ENCODE results near the gene MALAT1. TPM values are rescaled to one million over a fixed set of nuclear protein-coding genes. Genes with fewer than 3 reads are reported as not detected.

Gene MALAT1
- total RNA-seq, 2 experiments from 2014 or later = 2,463 to 2,829 TPM

- no peak overlapping the region for H3K4me3 Mint-ChIP-seq
- peaks cover 64% of the 10 kb centered on the region for H3K4me1 Mint-ChIP-seq
These were observed 9.0 kb upstream of the MALAT1 start for GRCh38 chr11:65489706-65490320.

GRCh38 chr11:65491163-65491465, 7.7 kb upstream of the MALAT1 start:
- no peaks in the 10 kb centered on the region for H3K27me3 Mint-ChIP-seq
- H3K4me1 Mint-ChIP-seq = peaks cover 65% of the 10 kb centered on the region
- no peak overlapping the region for H3K4me3 Mint-ChIP-seq
- no peak for DNase-seq
- no peak overlapping the region for H3K27ac Mint-ChIP-seq
- no peaks in the 10 kb centered on the region for H3K36me3 Mint-ChIP-seq
- no peaks in the 10 kb centered on the region for H3K9me3 Mint-ChIP-seq

More at GRCh38 chr11:65489706-65490320, 9.0 kb upstream of the MALAT1 start:
- no peaks in the 10 kb centered on the region for H3K27me3 Mint-ChIP-seq
- H3K36me3 Mint-ChIP-seq = no peaks in the 10 kb centered on the region
- no peaks in the 10 kb centered on the region for H3K9me3 Mint-ChIP-seq
- no peak for DNase-seq
- no peak overlapping the region for H3K27ac Mint-ChIP-seq

GRCh38 chr11:65491614-65492386, 7.0 kb upstream of the MALAT1 start:
- no peak for DNase-seq
- H3K4me1 Mint-ChIP-seq = peaks cover 70% of the 10 kb centered on the region

GRCh38 chr11:65492387-65492636, 6.5 kb upstream of the MALAT1 start:
- no peaks in the 10 kb centered on the region for H3K36me3 Mint-ChIP-seq
- no peaks in the 10 kb centered on the region for H3K9me3 Mint-ChIP-seq
- H3K4me1 Mint-ChIP-seq = peaks cover 69% of the 10 kb centered on the region
- peak overlapping the region; percentile 74 for H3K27ac Mint-ChIP-seq
- DNase-seq = no peak
- no peaks in the 10 kb centered on the region for H3K27me3 Mint-ChIP-seq
- H3K4me3 Mint-ChIP-seq = no peak overlapping the region

More at GRCh38 chr11:65491614-65492386, 7.0 kb upstream of the MALAT1 start:
- H3K27me3 Mint-ChIP-seq = no peaks in the 10 kb centered on the region
- H3K27ac Mint-ChIP-seq = no peak overlapping the region
- no peaks in the 10 kb centered on the region for H3K9me3 Mint-ChIP-seq
- no peaks in the 10 kb centered on the region for H3K36me3 Mint-ChIP-seq
- H3K4me3 Mint-ChIP-seq = no peak overlapping the region

GRCh38 chr11:65492637-65493366, 6.0 kb upstream of the MALAT1 start:
- Mint-ChIP-seq H3K27ac (peak overlapping the region; percentile 82), H3K4me1 (peaks cover 64% of the 10 kb centered on the region), H3K9me3 (no peaks in the 10 kb centered on the region), H3K36me3 (no peaks in the 10 kb centered on the region), H3K4me3 (no peak overlapping the region), H3K27me3 (no peaks in the 10 kb centered on the region)
- DNase-seq = no peak

GRCh38 chr11:65493367-65494176, 5.3 kb upstream of the MALAT1 start:
- Mint-ChIP-seq H3K4me3 (no peak overlapping the region), H3K27ac (peak overlapping the region; percentile 82), H3K9me3 (no peaks in the 10 kb centered on the region), H3K27me3 (no peaks in the 10 kb centered on the region), H3K4me1 (peaks cover 57% of the 10 kb centered on the region), H3K36me3 (no peaks in the 10 kb centered on the region)
- DNase-seq = no peak

- Mint-ChIP-seq H3K9me3 (no peaks in the 10 kb centered on the region), H3K4me1 (peaks cover 46% of the 10 kb centered on the region), H3K36me3 (no peaks in the 10 kb centered on the region), H3K27me3 (peaks cover 1% of the 10 kb centered on the region), H3K4me3 (no peak overlapping the region), H3K27ac (no peak overlapping the region)
- no peak for DNase-seq
These were observed 2.3 kb upstream of the MALAT1 start for GRCh38 chr11:65496304-65497140.

- peak; percentile 100 for DNase-seq
- no peak overlapping the region for H3K4me3 Mint-ChIP-seq
- no peaks in the 10 kb centered on the region for H3K36me3 Mint-ChIP-seq
- peaks cover 40% of the 10 kb centered on the region for H3K4me1 Mint-ChIP-seq
- H3K27me3 Mint-ChIP-seq = peaks cover 8% of the 10 kb centered on the region
- no peak overlapping the region for H3K27ac Mint-ChIP-seq
- no peaks in the 10 kb centered on the region for H3K9me3 Mint-ChIP-seq
These were observed 1.5 kb upstream of the MALAT1 start for GRCh38 chr11:65497141-65498041.

- Mint-ChIP-seq H3K4me3 (no peak overlapping the region), H3K27ac (no peak overlapping the region), H3K36me3 (no peaks in the 10 kb centered on the region), H3K27me3 (peaks cover 8% of the 10 kb centered on the region), H3K9me3 (no peaks in the 10 kb centered on the region), H3K4me1 (peaks cover 36% of the 10 kb centered on the region)
- peak; percentile 64 for DNase-seq
These were observed 661 bp upstream of the MALAT1 start for GRCh38 chr11:65498042-65498726.

GRCh38 chr11:65498727-65498976, 193 bp upstream of the MALAT1 start:
- Mint-ChIP-seq H3K4me3 (no peak overlapping the region), H3K27ac (no peak overlapping the region), H3K4me1 (peaks cover 34% of the 10 kb centered on the region), H3K27me3 (peaks cover 8% of the 10 kb centered on the region), H3K36me3 (peaks cover 2% of the 10 kb centered on the region), H3K9me3 (no peaks in the 10 kb centered on the region)
- no peak for DNase-seq

- Mint-ChIP-seq H3K9me3 (no peaks in the 10 kb centered on the region), H3K4me1 (peaks cover 34% of the 10 kb centered on the region), H3K4me3 (no peak overlapping the region), H3K36me3 (peaks cover 14% of the 10 kb centered on the region), H3K27ac (no peak overlapping the region), H3K27me3 (peaks cover 12% of the 10 kb centered on the region)
- DNase-seq = no peak
These were observed 1.0 kb downstream of the MALAT1 start for GRCh38 chr11:65499713-65500386.

GRCh38 chr11:65500387-65501185, 1.7 kb downstream of the MALAT1 start:
- DNase-seq = no peak
- Mint-ChIP-seq H3K9me3 (no peaks in the 10 kb centered on the region), H3K36me3 (peaks cover 22% of the 10 kb centered on the region), H3K27ac (no peak overlapping the region), H3K4me1 (peaks cover 39% of the 10 kb centered on the region), H3K27me3 (peaks cover 12% of the 10 kb centered on the region), H3K4me3 (no peak overlapping the region)
